Activated CD8-positive, alpha-beta memory T cell treated with anti-CD3 and anti-CD28 coated beads, Interleukin-2, amount 10 ng/mL, durations not matched to agents 7 days and 5 days (primary cell): ENCODE measurements around the gene CAPZA1. TPM values are rescaled to one million over a fixed set of nuclear protein-coding genes. Genes with fewer than 3 reads are reported as not detected.

Source experiments
- ATAC-seq: fragments of 150-1000 bp; cut with Tn5 transposase; one replicate; pipeline ENCODE4 v1.10.0; 2021; ENCODE audit warnings: moderate library complexity
- CTCF ChIA-PET: fragments of 350-600 bp; sonication (Branson Sonifier 250); formaldehyde crosslinking; loops from one replicate; lab custom pipeline; 2021; ENCODE audit warnings: antibody characterized with exemption; lab: Charles Lee
- DNase-seq: peaks from one replicate; pipeline ENCODE4 v3.0.0-alpha.2; 2020
- H3K27ac Mint-ChIP-seq: one replicate; pipeline ENCODE4 v1.8.0; 2021; ENCODE audit warnings: mild to moderate bottlenecking, mixed read lengths
- H3K27me3 Mint-ChIP-seq: one replicate; pipeline ENCODE4 v1.8.0; 2021; ENCODE audit warnings: mixed read lengths
- H3K36me3 Mint-ChIP-seq: one replicate; pipeline ENCODE4 v1.8.0; 2021; ENCODE audit warnings: mild to moderate bottlenecking, mixed read lengths
- H3K4me1 Mint-ChIP-seq: one replicate; pipeline ENCODE4 v1.8.0; 2021; ENCODE audit warnings: mixed read lengths
- H3K4me3 Mint-ChIP-seq: one replicate; pipeline ENCODE4 v1.8.0; 2021; ENCODE audit warnings: mild to moderate bottlenecking, moderate library complexity, mixed read lengths
- H3K9me3 Mint-ChIP-seq: one replicate; pipeline ENCODE4 v1.8.0; 2022; ENCODE audit warnings: low read depth, mixed read lengths
- total RNA-seq, 2 experiments: library from RNA; stranded (reverse); gene quantifications; one replicate each; pipeline ENCODE4 v1.2.3, GENCODE V29; 2021

CAPZA1 gene
- total RNA-seq, 2 experiments from 2014 or later, result 293 to 301 TPM

DNA sequence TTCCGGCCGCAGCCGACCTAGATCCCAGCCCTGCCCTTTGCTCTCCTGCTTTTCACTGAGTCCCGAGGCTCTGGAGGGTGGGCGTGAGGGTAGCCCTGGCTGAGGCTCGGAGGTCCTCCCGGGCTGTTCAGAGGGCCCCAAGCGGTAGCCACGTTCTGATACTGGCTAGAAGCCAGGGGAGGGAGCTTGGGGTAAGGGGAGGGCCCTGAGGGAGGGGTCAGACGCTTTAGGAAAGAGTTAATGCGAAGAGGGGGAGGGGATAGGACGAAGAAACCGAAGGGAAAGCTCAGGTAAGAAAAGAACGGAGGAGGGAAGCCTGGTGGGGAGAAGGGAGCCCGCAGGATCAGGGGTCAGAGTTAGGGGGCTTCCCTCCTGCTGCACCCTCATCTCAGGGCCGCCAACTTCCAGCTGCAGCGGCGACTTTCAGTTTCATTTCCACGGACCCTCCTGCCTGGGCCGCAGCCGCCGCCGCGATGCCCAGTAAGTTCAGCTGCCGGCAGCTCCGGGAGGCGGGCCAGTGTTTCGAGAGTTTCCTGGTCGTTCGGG, 54.9 kb downstream of the CAPZA1 start, which contains the start of gene MOV10:
TSS of gene MOV10 (plus strand) at position 220 of the 546 bp plus-strand sequence. CDS start at position 474, 254 bp downstream.
- H3K9me3 Mint-ChIP-seq, result no peaks in the 10 kb centered on the region
- peak; percentile 84 for ATAC-seq
- no peaks in the 10 kb centered on the region for H3K27me3 Mint-ChIP-seq
- peak; percentile 80 for DNase-seq
- CTCF ChIA-PET, result interaction anchor here (0.5 to 3.4 kb wide), 15 partner anchors 10 to 1628 kb away, joined by 3 to 25 read pairs (median 4); partner anchors contain the start of genes CAPZA1, PPM1J, RHOC and ST7L
- peak within 1 kb of the TSS; percentile 95 for H3K4me3 Mint-ChIP-seq
- H3K4me1 Mint-ChIP-seq, result peaks cover 49% of the 10 kb centered on the region
- peaks cover 54% of the 10 kb centered on the region for H3K36me3 Mint-ChIP-seq
- peak within 1 kb of the TSS; percentile 97 for H3K27ac Mint-ChIP-seq

GRCh38 chr1:112674986-112675727, 55.5 kb downstream of the CAPZA1 start:
- Mint-ChIP-seq H3K36me3 (peaks cover 51% of the 10 kb centered on the region), H3K4me1 (peaks cover 52% of the 10 kb centered on the region), H3K4me3 (peak overlapping the region; percentile 95), H3K27me3 (no peaks in the 10 kb centered on the region), H3K27ac (peak overlapping the region; percentile 97), H3K9me3 (peaks cover 2% of the 10 kb centered on the region)
- CTCF ChIA-PET, result interaction anchor here (0.5 to 3.4 kb wide), 15 partner anchors 10 to 1627 kb away, joined by 3 to 25 read pairs (median 4); partner anchors contain the start of genes CAPZA1, PPM1J, RHOC and ST7L
- ATAC-seq (peak; percentile 56), DNase-seq (peak; percentile 54)

DNA sequence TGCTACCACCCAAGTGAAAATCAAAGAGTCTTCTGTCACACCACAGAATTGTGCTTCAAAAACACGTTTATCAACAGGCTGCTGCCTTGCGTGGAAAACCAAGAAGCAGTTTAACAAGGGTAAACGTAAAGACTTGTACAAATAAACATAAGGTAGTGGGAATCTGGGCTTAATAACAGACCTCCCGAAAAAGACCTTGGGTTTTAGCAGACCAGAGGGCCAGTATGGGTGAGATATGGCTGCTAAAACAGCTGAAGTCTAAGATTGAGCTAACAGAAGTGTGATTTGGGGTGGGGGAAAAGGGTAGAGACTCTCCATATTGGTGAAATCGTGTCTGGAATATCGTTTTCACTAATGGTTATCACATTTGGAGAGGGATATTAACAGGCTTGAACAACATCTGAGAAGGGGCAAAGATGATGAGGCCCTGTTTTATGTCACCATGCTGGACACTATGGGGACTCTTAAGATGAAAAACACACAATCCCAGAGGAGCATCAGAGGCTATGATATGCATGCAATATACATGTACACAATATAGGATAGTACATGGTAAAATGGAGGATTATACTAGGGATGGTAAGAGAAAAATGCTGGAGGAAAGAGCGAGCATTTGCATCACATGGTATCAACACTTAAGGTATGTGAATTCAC, 56.2 kb downstream of the CAPZA1 start:
- H3K36me3 Mint-ChIP-seq, result peaks cover 45% of the 10 kb centered on the region
- CTCF ChIA-PET, result interaction anchor here (0.8 to 3.4 kb wide), 7 partner anchors 11 to 54 kb away, joined by 3 to 25 read pairs (median 7); partner anchors contain the start of genes PPM1J and RHOC
- peaks cover 52% of the 10 kb centered on the region for H3K4me1 Mint-ChIP-seq

DNA sequence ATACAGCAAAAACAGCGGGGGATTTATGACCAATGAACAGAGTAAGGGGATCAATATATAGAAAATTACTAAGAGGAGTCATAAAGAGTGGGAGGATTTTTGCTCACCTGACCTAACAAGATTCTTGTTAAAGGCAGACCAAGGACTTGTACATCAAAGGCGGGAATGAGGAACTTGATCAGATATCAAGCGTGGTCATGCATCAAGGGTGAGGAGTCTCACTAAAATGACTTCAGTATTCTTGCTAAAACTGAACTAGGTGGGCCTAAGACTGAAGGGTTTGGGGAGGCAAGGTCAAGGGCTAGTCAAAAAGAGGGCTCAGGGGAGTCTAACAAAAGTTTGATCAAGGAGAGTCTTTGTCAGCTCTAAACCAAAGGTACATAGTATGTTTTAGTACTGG, 56.9 kb downstream of the CAPZA1 start:
- Mint-ChIP-seq H3K4me1 (peaks cover 52% of the 10 kb centered on the region), H3K27ac (no peak overlapping the region), H3K9me3 (peaks cover 2% of the 10 kb centered on the region), H3K27me3 (no peaks in the 10 kb centered on the region), H3K4me3 (no peak overlapping the region), H3K36me3 (peaks cover 40% of the 10 kb centered on the region)
- CTCF ChIA-PET, result interaction anchor here (1.0 kb wide), 1 partner anchor 32 kb away, joined by 3 read pairs; no protein-coding TSS in a partner anchor
- ATAC-seq, result no peak
- DNase-seq, result no peak

More for the DNA sequence above, 56.2 kb downstream of the CAPZA1 start:
- ATAC-seq (no peak), DNase-seq (no peak)
- peak overlapping the region; percentile 75 for H3K27ac Mint-ChIP-seq
- no peaks in the 10 kb centered on the region for H3K27me3 Mint-ChIP-seq
- peak overlapping the region; percentile 74 for H3K4me3 Mint-ChIP-seq
- peaks cover 2% of the 10 kb centered on the region for H3K9me3 Mint-ChIP-seq

GRCh38 chr1:112677501-112677900, 57.9 kb downstream of the CAPZA1 start:
- ATAC-seq (no peak), DNase-seq (no peak)
- Mint-ChIP-seq H3K9me3 (peaks cover 2% of the 10 kb centered on the region), H3K27me3 (no peaks in the 10 kb centered on the region), H3K36me3 (peaks cover 35% of the 10 kb centered on the region), H3K27ac (no peak overlapping the region), H3K4me1 (peaks cover 54% of the 10 kb centered on the region), H3K4me3 (no peak overlapping the region)
- CTCF ChIA-PET, result no interaction called here

- H3K4me1 Mint-ChIP-seq, result peaks cover 49% of the 10 kb centered on the region
- no peaks in the 10 kb centered on the region for H3K27me3 Mint-ChIP-seq
These were observed 59.0 kb downstream of the CAPZA1 start for GRCh38 chr1:112678605-112679004.

DNA sequence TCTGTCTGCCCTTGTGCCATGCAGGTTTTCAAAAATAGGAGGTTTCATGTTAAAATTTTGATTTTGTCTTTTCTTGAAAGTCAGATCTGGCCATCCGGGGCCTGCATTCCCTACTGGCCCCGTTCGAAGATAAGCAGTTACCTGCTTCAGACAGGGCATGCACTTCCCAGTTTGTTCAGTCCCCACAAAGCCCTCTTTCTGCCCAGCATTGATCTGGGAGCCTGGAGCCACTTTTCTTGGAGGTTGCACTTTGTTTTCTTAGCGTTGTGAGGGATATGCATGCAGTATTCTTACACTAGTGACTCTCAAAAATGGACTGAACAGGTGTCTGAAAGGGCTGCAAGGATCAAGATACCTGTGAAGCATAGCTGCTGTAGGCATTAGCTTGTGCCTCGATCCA, 66.3 kb downstream of the CAPZA1 start:
- Mint-ChIP-seq H3K27me3 (no peaks in the 10 kb centered on the region), H3K36me3 (peaks cover 25% of the 10 kb centered on the region), H3K4me1 (peaks cover 15% of the 10 kb centered on the region), H3K9me3 (no peaks in the 10 kb centered on the region), H3K27ac (no peak overlapping the region), H3K4me3 (no peak overlapping the region)
- no peak for ATAC-seq
- CTCF ChIA-PET, result interaction anchor here (1.3 to 1.4 kb wide), 2 partner anchors 11 to 22 kb away, joined by 4 to 6 read pairs; partner anchors contain the start of gene MOV10
- no peak for DNase-seq

More at GRCh38 chr1:112678605-112679004, 59.0 kb downstream of the CAPZA1 start:
- no peak for ATAC-seq
- DNase-seq, result no peak
- CTCF ChIA-PET, result no interaction called here
- Mint-ChIP-seq H3K36me3 (peaks cover 34% of the 10 kb centered on the region), H3K9me3 (peaks cover 2% of the 10 kb centered on the region), H3K27ac (peak overlapping the region; percentile 18), H3K4me3 (no peak overlapping the region)

GRCh38 chr1:112686417-112686816, 66.8 kb downstream of the CAPZA1 start:
- no peaks in the 10 kb centered on the region for H3K27me3 Mint-ChIP-seq
- peaks cover 15% of the 10 kb centered on the region for H3K4me1 Mint-ChIP-seq
- ATAC-seq, result no peak
- CTCF ChIA-PET, result interaction anchor here (1.3 to 1.4 kb wide), 2 partner anchors 11 to 22 kb away, joined by 4 to 6 read pairs; partner anchors contain the start of gene MOV10
- DNase-seq, result no peak
- H3K9me3 Mint-ChIP-seq, result no peaks in the 10 kb centered on the region
- no peak overlapping the region for H3K4me3 Mint-ChIP-seq
- H3K36me3 Mint-ChIP-seq, result peaks cover 24% of the 10 kb centered on the region
- H3K27ac Mint-ChIP-seq, result no peak overlapping the region

DNA sequence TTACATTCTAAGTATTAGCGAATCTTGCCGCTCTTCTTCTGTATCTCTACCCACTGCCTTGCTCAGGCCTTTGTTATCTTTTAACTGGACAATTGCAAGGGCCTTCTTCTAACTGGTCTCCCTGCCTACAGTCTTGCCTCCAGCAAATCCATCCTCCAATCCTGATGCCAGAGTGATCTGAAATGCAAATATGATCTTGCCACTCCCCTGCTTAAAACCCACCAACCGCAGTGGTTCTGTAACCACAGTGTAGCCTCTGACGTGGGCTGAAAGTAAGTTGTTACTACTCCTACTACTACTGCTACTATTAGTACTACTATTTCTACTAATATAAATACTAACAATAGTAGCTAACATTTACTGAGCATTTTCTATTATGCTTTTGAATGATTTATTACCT, 67.2 kb downstream of the CAPZA1 start:
- Mint-ChIP-seq H3K9me3 (no peaks in the 10 kb centered on the region), H3K27me3 (no peaks in the 10 kb centered on the region), H3K36me3 (peaks cover 26% of the 10 kb centered on the region), H3K4me3 (no peak overlapping the region), H3K4me1 (peaks cover 15% of the 10 kb centered on the region), H3K27ac (no peak overlapping the region)
- ATAC-seq (no peak), DNase-seq (no peak)
- CTCF ChIA-PET, result interaction anchor here (1.4 kb wide), 1 partner anchor 12 kb away, joined by 6 read pairs; the partner anchor contains the start of gene MOV10

GRCh38 chr1:112687361-112687760, 67.7 kb downstream of the CAPZA1 start:
- H3K4me3 Mint-ChIP-seq, result no peak overlapping the region

DNA sequence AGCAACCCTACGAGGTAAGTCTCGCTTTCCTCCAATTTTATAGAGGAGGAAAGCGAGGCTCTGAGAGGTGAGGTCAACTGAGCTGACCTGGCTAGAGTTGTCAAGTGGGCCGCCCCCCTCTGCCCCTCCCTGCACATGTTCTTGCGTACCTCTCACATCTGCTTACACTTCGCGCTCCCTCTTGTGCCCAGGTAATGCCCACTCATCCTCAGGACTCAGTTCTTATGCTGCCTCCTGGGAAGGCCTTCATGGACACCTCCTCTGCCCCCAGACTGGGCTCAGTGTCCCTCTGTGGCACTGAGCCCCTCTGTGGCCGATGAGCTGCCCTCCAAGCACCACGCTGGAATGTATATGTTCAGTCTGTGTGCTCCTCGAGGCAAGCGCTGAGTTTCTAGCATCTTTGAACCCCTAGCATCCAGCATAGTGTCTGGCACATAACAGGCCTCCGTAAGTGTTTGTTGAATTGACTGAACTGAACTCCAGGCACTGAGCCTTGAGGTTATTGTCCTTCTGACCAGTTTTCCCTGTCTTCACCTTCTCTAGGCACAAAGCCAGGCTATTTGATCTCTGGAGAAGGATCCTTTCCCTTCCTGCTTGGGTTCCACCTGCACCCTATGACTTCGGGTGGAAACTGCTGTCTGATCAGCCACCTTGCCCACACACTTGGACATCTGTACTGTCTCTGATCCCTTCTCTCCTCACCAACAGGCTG, 68.3 kb downstream of the CAPZA1 start:
- no peaks in the 10 kb centered on the region for H3K27me3 Mint-ChIP-seq
- H3K36me3 Mint-ChIP-seq, result peaks cover 22% of the 10 kb centered on the region
- H3K4me1 Mint-ChIP-seq, result peaks cover 11% of the 10 kb centered on the region
- ATAC-seq, result no peak
- H3K27ac Mint-ChIP-seq, result no peak overlapping the region
- H3K9me3 Mint-ChIP-seq, result no peaks in the 10 kb centered on the region
- CTCF ChIA-PET, result no interaction called here
- no peak for DNase-seq
- H3K4me3 Mint-ChIP-seq, result no peak overlapping the region

More at GRCh38 chr1:112687361-112687760, 67.7 kb downstream of the CAPZA1 start:
- no peak for ATAC-seq
- DNase-seq, result no peak
- H3K4me1 Mint-ChIP-seq, result peaks cover 13% of the 10 kb centered on the region
- no peaks in the 10 kb centered on the region for H3K9me3 Mint-ChIP-seq
- no peaks in the 10 kb centered on the region for H3K27me3 Mint-ChIP-seq
- H3K36me3 Mint-ChIP-seq, result peaks cover 24% of the 10 kb centered on the region
- CTCF ChIA-PET, result interaction anchor here (1.4 kb wide), 1 partner anchor 12 kb away, joined by 6 read pairs; the partner anchor contains the start of gene MOV10
- H3K27ac Mint-ChIP-seq, result no peak overlapping the region

- peaks cover 22% of the 10 kb centered on the region for H3K36me3 Mint-ChIP-seq
- no peak overlapping the region for H3K4me3 Mint-ChIP-seq
- no peaks in the 10 kb centered on the region for H3K27me3 Mint-ChIP-seq
- CTCF ChIA-PET, result interaction anchor here (0.9 to 2.0 kb wide), 2 partner anchors 13 to 27 kb away, joined by 3 to 4 read pairs; partner anchors contain the start of gene PPM1J
- H3K9me3 Mint-ChIP-seq, result no peaks in the 10 kb centered on the region
- DNase-seq (no peak), ATAC-seq (no peak)
- peaks cover 10% of the 10 kb centered on the region for H3K4me1 Mint-ChIP-seq
- H3K27ac Mint-ChIP-seq, result no peak overlapping the region
These were observed 69.2 kb downstream of the CAPZA1 start for GRCh38 chr1:112688781-112689193.
